GM19395 (cell line): ENCODE results near the gene CBX5.
"Not testable (repeated sequence)": the region's sequence is repeated elsewhere in the genome, so short reads cannot be mapped to it uniquely, and the experiment has no call there.

Experiments
- ATAC-seq: cut with Tn5 transposase; IDR thresholded peaks from one replicate; pipeline ENCODE4 v1.9.1; 2021; ENCODE audit warnings: mild to moderate bottlenecking, moderate library complexity; ENCODE audit not compliant: unreplicated experiment

CBX5 gene

GRCh38 chr12:54201001-54201794, 78.7 kb downstream of the CBX5 start:
- no peak for ATAC-seq

- ATAC-seq, result no peak
These were observed 79.5 kb downstream of the CBX5 start for GRCh38 chr12:54200412-54200811.

DNA sequence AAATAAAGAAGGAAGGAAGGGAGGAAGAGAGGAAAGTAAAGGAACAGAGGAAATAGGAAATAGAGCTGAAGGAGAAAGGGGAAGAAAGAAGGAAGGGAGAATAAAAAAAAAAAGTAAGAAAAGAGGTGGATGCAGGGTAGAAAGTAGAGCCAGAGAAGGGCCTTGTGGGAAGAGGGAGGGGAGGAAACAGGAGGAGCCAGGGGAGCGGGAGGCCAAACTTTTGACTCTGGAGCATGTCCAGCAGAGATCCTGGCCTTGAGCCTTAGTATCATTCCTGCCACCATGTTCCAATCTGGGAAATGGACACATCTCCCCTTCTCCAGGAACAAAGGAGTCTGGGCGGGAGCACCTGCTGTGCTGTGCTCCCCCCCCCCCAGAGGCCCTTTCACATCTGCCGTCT, 80.0 kb downstream of the CBX5 start:
- ATAC-seq, result no peak

DNA sequence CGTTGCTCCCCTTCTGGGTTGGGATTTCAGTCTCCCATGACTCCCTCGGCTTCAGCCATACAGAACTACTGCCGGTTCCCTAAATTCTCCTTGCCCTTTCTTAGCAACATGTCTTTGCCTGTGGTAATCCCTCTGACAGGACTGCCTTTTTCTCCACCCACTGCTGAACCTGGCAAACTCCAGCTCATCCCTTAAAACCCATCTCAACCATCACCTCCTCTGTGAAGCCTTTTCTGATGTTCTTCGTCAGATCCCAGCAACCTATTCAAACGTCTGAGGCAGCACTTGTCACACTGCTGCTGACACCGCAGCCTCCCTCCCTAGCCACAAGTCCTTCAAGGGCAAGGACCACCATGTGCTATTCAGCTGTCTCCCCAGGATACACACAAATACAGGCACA, 80.9 kb downstream of the CBX5 start:
- no peak for ATAC-seq

GRCh38 chr12:54197431-54197909, 82.5 kb downstream of the CBX5 start:
- no peak for ATAC-seq

- ATAC-seq, result no peak
These were observed 82.9 kb downstream of the CBX5 start for GRCh38 chr12:54197010-54197409.

GRCh38 chr12:54196396-54196795, 83.5 kb downstream of the CBX5 start:
- no peak for ATAC-seq

DNA sequence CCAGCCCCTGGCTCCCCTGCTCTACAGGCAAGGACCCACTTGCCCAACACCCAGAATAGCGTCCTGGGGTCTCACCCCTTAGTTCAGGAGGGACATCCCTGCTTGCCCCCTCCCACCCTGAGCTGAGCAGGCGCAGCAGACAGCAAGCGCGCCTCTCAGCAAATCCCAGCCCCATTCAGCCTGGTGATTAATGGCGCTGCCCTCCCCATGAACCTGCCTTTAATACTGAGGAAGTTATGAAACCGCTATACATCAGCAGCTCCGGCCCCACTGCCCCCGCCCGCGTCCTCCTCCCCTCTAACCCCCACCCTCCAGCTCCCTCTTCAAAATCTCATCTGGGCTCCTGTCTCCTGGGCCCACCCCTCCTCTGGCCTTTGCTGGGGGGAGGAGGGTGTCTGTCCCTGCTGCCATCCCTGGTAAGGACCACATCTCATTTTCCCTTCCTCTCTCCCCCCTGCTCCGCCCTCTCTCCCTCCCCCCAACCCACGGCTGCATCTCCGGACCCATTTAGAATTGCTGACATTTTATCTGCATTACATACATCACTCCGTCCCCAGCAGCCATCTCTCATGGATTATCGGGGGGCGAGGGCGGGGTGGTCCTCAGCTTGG, 84.1 kb downstream of the CBX5 start:
- no peak for ATAC-seq

DNA sequence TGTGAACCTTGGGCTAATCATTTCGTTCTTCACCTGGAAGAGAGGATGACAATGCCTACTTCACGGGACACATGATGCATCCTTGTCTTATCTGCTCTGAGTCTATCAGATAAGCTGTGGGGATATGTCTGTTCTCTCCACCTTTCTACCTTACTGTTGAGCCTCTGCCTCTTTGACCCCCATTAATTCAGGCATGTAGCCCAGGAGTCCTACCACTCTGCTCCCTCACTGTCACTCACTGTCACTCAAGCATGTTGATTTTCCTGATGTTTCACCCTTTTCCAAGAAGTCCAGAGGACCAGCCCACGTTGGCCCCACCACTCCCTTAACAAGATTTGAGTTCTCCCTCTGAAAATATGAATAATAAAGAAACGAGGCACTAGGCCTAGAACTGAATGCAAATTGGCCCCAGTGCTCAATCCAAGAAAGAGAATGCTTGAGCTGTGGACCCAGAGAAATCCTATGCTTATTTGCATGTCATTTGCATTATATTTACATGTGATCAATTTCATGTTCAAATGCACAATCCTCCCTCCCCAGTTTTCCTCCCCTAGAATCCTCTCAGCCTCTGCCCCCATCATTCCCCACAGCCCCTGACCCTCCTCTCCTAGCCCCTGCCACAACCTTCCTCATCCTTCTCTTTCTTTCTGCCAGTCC, 84.7 kb downstream of the CBX5 start:
- no peak for ATAC-seq

GRCh38 chr12:54194611-54195010, 85.3 kb downstream of the CBX5 start:
- ATAC-seq, result not testable (repeated sequence)

- ATAC-seq, result no peak
These were observed 86.5 kb downstream of the CBX5 start for GRCh38 chr12:54193434-54193833.

GRCh38 chr12:54191550-54192022, 88.3 kb downstream of the CBX5 start:
- peak; percentile 47 for ATAC-seq

DNA sequence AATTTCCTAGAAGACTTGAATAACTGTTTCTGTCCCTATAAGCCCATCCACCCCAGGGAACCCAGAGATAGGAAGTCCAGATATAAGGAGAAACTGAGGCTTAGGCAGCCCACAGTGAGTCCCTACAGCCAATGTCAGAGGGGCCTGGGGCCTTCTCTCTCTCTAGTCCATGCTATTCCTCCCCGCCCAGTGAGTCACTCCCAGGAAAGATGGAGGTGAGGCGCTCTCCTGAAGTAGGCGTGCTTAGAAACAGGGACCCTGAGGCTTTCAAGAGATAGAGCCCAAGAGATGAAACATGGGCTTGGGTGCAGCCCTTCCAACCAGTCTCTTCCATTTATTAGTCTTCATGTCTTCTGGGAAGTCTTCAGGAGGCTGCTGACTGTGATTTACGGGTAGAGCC, 88.8 kb downstream of the CBX5 start:
- ATAC-seq, result no peak

- ATAC-seq, result peak; percentile 6
These were observed 90.8 kb downstream of the CBX5 start for GRCh38 chr12:54189198-54189539.

DNA sequence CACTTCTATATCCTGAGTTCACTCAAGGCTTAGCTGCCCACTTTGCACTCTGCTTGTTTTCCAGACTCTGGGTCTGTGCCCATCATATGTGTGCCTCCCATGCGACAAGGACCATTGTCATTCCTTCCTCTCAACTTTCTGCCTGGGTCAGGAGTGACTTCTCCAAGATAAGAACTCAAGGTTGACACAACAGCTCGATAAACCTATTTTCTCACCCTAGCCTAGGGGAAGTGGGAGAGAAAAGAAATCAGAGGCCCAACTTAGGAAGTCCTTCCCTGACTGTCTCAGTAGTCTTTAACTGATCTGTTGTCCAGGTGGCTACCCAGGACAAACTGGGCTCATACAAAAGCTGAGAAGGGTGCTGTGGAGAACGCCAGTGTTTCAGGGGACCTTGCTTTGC, 92.8 kb downstream of the CBX5 start:
- ATAC-seq, result no peak

GRCh38 chr12:54185919-54186318, 94.0 kb downstream of the CBX5 start:
- no peak for ATAC-seq

DNA sequence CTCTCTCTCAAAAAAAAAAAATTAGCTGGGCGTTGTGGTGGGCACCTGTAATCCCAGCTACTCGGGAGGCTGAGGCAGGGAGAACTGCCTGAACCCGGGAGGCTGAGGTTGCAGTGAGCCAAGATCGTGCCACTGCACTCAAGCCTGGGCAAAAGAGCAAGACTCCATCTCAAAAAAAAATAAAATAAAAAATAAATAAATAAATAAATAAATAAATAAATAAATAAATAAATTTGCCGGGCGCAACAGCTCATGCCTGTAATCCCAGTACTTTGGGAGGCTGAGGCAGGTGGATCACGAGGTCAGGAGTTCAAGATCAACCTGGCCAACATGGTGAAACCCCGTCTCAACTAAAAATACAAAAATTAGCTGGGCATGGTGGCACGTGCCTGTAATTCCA, 94.6 kb downstream of the CBX5 start:
- ATAC-seq, result not testable (repeated sequence)

- ATAC-seq, result no peak
These were observed 95.7 kb downstream of the CBX5 start for GRCh38 chr12:54184024-54184805.

GRCh38 chr12:54182981-54183380, 96.9 kb downstream of the CBX5 start:
- no peak for ATAC-seq

DNA sequence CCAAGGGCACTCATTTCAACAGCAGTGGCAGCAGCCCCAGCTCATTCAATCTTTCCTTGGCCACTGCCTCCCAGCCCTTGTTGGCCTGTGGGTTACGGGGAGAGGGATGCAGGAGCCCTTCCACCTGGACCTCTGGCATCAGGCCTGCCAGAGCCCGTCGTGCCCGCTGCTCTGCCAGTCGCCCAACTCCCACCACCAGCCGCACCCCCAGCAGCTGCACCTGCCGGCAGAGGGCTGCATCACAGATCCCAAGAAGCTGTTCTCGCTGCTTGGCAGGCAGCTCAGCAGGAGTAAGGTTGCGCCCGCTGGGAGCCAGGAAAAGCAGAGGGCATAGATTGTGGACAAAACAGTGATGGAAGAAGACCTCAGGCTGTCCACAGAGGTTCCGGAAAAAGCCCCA, 97.8 kb downstream of the CBX5 start:
- no peak for ATAC-seq
